HG02938 (cell line): Measurements from ENCODE around the gene SFTA2.

ENCODE experiments used
- ATAC-seq: cut with Tn5 transposase; IDR thresholded peaks from one replicate; pipeline ENCODE4 v1.9.1; 2021; ENCODE audit warnings: mild to moderate bottlenecking, moderate library complexity; ENCODE audit not compliant: unreplicated experiment

The SFTA2 gene

GRCh38 chr6:30891816-30892538 is 40.0 kb downstream of the SFTA2 start:
- no peak for ATAC-seq

DNA sequence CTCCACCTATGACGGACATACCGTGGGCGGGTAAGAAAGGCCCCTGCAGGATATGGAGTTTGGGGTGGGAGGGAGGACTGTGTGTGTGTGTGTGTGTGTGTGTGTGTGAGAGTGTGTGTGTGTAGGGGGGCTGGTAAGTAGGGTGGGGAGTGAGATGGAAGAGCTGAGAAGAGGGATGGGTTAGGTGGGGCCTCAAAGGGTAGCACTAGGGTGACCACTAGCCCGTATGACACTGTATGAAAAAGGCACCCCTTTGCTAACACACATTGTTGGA is 40.6 kb downstream of the SFTA2 start:
- ATAC-seq = no peak

GRCh38 chr6:30890646-30891449 is 41.1 kb downstream of the SFTA2 start:
- ATAC-seq = no peak

DNA sequence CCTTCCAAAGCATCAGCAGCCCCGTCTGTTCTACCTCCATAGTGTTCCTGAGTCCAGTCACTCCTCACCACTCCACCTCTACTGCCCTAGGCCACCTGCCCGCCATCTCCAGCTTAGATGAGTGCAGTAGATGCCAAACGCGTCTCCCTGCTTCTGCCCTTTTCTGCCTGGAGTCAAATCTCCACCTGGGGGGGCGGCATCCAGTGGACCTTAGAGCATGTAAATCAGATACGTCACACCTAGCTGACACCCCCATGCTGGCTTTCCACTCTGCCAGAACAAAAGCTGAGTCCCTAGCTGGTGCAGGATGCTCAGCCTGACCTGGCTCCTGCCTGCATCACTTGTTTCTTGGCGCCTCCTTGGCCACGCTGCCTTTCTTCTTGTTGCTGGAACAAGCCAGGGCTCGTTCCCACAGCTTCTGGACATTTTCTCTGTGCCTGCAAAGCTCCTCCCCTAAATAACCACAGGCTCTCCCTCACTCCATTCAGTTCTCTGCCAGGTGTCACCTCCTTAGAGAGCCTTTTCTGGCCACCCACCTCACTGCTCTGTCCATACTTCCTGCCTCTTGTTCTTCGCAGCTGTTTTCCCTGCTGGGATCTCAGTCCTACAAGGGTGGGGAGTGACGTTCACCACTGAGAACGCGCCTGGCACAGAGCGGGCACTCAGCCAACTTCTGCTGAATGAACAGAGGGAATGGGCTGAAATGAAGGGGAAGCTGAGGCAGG is 41.9 kb downstream of the SFTA2 start:
- no peak for ATAC-seq

DNA sequence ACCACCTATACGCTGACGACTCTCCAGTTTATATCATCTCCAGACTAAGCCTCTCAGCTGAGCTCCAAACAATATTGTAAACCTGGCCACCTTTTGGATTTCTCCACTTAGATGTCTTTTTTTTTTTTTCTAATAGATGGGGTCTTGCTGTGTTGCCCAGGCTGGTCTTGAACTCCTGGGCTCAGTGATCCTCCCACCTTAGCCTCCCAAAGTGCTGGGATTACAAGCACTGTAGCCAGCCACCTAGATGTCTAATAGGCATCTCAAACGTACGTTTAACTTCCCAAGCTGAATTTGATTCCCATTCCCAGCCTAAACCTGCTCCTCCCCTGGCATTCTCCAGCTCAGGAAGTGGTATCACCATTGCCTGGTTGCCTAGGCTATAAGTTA is 42.5 kb downstream of the SFTA2 start:
- ATAC-seq = no peak

DNA sequence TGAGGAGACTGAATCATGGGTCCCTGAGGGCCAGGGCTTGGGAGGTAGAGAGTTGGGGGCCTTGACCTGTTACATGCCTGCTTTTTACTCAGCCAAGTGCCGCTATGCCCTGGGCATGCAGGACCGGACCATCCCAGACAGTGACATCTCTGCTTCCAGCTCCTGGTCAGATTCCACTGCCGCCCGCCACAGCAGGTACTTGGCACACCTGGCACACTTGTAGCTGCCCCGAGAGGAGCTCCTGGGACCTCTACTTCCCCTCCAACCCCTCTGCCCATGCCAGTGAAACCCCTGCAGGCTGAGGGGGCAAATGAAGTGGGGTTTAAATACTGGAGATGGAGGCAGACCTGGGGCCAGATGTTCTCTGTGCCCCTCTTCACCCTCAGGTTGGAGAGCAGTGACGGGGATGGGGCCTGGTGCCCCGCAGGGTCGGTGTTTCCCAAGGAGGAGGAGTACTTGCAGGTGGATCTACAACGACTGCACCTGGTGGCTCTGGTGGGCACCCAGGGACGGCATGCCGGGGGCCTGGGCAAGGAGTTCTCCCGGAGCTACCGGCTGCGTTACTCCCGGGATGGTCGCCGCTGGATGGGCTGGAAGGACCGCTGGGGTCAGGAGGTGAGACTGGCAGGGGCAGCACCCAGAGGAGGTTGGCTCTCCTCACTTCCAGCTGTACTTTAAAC is 43.0 kb downstream of the SFTA2 start:
- no peak for ATAC-seq

DNA sequence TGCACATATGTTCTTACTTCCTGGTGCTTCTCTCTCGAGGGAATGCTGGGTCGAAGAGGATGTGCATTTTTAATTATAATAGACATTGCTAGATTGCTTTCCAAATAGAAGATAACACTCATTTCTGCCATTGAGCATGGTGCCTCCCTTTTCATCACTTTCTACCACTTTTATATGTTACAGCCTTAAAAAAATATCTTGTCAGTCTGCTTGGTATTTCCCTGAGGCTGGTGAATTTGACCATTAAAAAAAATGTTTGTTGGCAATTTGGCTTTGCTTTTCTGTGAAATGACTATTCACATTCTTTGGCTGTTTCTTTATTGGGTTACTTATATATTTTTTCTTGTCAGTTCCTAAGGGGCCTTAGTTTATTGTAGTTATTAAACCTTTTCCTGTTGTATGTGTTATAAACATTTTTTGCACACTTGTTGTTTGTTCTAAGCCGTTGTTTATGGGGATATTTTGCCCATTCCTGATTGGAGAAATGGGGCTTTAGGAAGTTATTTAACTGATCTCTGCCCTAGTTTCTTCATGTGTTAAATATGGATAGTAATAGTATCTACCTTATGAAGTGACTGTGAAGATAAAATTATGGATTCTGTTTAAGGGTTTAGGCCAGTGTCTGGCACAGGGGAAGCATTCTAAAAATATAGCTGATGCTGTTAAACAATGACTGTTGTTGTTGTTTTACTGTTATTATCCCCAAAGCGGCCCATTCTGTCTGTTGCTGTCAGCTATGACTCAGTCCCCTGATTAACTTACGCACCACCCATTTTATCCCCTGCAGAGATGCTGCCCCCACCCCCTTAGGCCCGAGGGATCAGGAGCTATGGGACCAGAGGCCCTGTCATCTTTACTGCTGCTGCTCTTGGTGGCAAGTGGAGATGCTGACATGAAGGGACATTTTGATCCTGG is 43.8 kb downstream of the SFTA2 start:
- ATAC-seq = no peak

DNA sequence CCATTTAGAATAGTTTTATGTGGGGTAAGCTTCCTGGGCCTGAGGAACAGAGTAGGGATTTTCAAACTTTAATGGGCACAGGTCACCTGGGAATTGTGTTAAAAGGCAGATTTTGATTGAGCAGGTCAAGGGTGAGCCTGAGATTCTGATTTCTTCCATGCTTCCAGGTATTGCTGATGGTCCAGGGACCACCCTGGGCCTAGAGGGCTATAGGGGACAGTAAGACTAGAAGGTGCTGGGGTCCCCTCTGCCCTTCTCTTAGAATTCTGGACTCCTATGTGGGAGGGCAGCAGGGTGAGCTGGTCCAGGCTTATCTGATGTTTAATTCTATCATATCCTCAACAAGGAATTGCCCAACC is 45.1 kb downstream of the SFTA2 start:
- ATAC-seq = no peak

GRCh38 chr6:30885999-30886896 is 45.7 kb downstream of the SFTA2 start:
- no peak for ATAC-seq

DNA sequence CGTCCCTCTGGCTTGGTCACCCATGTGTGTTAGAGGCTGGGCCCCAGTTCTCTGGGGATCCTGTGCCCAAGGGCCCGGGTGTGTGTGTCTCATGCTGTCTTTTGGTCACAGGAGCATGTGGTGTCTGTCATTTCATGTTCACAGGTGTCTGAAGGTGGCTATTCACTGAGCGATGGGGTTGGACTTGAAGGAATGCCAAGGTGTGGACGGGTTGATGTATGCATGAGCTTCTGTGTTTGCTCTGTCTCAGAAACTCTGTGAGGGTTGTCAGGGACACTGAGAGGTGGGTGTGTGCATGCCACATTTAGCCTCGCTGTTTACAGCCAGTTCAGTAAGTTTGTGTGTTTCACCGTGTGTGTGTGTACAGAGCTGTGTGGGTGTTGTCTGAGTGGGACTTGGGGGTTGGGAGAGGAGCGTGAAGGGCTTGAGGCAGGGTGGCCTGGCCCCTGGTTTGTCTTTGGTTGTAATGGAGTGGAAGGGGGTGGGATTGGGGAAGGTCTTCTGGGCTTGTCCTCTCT is 46.4 kb downstream of the SFTA2 start:
- ATAC-seq = no peak

- ATAC-seq = no peak
These were observed 47.2 kb downstream of the SFTA2 start for GRCh38 chr6:30884521-30885480.

- ATAC-seq = no peak
These were observed 48.1 kb downstream of the SFTA2 start, which contains the start of gene DDR1 for GRCh38 chr6:30883685-30884520. TSS of gene DDR1 (plus strand) at chr6:30884519. CDS start at chr6:30888730, 4,211 bp downstream.

DNA sequence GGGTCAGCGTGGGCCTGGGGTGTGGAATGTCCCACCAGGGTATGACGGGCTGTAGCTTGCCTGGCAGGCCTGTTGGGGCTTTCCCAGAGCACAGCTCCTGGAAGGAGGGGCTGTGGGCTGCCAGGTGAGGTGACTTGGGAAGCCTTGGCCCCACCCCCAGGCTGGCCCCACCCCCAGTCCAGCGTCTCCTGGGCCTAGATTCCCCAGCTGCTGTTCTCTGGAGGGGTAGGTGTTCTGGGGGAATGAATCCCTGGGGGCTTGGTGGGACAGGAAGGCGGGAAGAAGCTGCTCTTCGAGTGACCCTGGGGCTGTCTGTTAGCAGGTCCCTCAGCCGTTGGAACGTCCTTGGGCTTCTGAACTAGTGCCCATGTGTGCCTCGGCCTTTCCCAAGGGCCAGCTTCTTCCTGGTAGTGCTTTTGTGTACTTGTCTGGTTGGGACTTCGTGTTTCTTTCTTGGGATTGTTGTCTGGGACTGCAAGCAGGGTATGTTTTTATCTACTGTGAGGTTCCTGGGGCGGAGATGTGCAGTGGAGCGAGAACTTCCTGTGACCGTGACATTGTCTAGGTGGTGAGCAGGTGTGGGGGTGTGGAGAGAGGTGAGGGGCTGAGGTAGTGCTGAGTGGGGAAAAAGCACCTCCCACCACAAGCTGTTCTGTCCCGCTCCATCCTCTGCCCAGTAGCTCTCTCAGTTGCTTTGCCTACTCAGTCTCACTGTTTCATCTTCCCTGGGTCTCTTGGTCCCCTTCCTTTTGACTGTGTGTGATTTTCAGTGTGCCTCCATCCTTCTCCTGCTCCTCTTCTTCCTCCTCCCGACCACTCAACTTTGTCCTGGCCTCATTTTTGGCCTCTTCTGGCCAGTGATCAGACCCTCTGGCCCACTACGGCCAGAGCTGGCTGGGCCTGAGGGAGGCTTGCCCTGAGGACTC is 48.9 kb downstream of the SFTA2 start:
- ATAC-seq = no peak

- ATAC-seq = no peak
These were observed 49.7 kb downstream of the SFTA2 start for GRCh38 chr6:30882204-30882758.

GRCh38 chr6:30881392-30882203 is 50.4 kb downstream of the SFTA2 start:
- no peak for ATAC-seq
